ENCODE data around the gene SOX11.

SOX11 gene

DNA sequence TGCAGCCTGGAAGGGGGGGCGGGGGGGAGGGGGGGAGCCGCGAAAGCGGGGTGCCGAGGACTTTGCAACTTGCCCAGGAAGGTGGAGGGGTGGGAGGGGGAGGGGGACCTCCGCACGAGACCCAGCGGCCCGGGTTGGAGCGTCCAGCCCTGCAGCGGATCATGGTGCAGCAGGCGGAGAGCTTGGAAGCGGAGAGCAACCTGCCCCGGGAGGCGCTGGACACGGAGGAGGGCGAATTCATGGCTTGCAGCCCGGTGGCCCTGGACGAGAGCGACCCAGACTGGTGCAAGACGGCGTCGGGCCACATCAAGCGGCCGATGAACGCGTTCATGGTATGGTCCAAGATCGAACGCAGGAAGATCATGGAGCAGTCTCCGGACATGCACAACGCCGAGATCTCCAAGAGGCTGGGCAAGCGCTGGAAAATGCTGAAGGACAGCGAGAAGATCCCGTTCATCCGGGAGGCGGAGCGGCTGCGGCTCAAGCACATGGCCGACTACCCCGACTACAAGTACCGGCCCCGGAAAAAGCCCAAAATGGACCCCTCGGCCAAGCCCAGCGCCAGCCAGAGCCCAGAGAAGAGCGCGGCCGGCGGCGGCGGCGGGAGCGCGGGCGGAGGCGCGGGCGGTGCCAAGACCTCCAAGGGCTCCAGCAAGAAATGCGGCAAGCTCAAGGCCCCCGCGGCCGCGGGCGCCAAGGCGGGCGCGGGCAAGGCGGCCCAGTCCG lies 540 bp downstream of the SOX11 start:
- no peak for DNase-seq (ENCODE audit: low spot score)

DNA sequence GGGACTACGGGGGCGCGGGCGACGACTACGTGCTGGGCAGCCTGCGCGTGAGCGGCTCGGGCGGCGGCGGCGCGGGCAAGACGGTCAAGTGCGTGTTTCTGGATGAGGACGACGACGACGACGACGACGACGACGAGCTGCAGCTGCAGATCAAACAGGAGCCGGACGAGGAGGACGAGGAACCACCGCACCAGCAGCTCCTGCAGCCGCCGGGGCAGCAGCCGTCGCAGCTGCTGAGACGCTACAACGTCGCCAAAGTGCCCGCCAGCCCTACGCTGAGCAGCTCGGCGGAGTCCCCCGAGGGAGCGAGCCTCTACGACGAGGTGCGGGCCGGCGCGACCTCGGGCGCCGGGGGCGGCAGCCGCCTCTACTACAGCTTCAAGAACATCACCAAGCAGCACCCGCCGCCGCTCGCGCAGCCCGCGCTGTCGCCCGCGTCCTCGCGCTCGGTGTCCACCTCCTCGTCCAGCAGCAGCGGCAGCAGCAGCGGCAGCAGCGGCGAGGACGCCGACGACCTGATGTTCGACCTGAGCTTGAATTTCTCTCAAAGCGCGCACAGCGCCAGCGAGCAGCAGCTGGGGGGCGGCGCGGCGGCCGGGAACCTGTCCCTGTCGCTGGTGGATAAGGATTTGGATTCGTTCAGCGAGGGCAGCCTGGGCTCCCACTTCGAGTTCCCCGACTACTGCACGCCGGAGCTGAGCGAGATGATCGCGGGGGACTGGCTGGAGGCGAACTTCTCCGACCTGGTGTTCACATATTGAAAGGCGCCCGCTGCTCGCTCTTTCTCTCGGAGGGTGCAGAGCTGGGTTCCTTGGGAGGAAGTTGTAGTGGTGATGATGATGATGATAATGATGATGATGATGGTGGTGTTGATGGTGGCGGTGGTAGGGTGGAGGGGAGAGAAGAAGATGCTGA lies 1.4 kb downstream of the SOX11 start:
- no peak for DNase-seq (ENCODE audit: low spot score)

DNA sequence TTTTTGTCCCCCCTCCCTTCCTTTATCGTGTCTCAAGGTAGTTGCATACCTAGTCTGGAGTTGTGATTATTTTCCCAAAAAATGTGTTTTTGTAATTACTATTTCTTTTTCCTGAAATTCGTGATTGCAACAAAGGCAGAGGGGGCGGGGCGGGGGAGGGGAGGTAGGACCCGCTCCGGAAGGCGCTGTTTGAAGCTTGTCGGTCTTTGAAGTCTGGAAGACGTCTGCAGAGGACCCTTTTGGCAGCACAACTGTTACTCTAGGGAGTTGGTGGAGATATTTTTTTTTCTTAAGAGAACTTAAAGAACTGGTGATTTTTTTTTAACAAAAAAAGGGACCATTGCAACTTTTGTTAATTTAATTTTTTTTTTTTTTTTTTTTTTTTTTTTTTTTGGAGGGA lies 2.1 kb downstream of the SOX11 start:
- DNase-seq (ENCODE audit: low spot score), result no peak

DNA sequence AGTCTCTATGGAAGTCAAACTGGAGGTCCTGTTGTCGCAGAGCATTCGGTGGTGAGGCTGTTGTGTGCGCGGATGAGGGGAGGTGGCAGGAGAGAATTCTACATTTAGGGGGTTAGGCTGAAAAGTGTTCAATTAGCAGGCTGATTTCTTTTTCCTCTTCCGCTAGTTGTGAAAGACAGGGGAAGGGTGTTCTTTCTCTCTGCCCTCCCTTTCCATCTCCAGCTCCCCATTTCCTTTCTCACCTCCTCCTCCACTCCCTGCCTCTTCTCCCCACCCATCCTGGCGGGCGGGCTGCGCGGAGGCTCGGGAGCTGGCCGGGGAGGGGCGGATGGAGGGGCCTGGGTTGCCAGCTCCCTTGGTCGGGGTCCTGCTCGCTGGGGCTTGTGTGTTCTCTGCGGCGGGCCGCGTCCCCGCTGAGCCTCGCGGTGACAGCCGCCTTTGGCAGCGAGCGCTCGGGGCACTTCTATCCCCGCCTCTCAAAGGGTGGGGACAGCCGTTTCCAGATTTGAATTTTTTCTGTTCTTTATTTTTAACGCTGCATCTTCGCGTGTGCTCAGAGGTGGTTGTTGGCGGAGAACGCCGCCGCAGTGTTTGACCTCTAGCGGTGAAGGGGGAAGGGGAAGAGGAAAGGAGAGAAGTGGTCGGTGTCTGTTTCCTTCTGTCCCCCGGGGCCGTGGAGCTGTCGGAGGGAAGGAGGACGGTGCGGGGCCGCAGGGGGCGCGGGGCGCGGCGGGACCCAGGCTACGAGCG lies 3.6 kb downstream of the SOX11 start:
- no peak for DNase-seq (ENCODE audit: low spot score)

DNA sequence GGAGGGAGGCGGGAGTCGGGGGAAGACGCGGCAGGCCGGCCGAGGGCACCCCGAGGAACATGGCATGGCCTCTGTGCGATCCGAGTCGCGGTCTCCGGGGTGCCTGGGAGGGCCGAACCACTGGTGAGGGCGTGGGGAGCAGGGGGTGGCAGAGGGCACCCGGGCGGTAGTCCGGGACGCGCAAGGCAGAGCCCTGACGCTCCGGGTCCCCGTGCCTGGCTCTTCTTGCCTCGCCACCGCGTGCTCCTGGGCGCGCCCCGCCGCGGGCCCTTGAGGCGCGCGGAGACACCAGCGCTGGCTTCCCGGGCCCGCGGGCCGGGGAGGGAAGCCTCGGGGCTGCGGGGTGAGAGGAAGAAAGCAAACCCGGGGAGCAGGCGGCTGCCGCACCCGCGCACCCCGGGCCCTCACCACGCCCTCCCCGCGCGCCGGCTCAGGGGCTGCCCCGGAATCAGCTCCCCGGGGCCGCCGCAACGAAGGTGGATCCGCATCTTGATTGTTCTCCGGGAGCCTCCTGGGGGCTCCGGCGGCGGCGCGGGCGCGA lies 4.3 kb downstream of the SOX11 start:
- DNase-seq (ENCODE audit: low spot score), result no peak

DNA sequence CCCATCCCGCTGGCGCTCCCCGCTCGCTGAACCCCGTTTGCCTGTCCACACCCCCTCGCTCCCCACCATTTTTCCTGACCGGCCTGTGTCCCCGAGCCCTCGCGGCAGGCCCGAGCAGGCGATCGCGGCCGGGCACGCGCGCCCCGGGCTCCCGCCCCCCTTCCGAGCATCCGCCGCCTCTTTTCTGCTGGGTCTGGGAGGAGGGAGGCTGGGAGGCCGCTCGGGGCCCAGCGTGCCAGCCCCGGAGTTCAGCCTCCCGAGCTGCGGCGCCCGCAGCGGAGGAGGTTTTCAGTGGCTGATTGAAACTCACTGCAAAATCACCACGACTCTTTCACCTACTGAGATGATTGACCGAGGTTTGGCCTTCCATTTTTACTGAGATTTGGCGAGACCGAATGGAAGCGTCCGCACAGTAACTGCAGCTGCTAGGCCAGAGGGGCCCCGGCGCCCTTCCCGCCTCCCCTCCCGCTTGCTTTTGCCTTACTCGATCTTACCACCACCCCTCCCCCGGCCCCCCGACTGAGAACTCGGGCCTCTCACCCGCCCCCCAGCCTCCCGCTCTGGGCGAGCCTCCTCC lies 4.8 kb downstream of the SOX11 start:
- DNase-seq (ENCODE audit: low spot score), result no peak

DNA sequence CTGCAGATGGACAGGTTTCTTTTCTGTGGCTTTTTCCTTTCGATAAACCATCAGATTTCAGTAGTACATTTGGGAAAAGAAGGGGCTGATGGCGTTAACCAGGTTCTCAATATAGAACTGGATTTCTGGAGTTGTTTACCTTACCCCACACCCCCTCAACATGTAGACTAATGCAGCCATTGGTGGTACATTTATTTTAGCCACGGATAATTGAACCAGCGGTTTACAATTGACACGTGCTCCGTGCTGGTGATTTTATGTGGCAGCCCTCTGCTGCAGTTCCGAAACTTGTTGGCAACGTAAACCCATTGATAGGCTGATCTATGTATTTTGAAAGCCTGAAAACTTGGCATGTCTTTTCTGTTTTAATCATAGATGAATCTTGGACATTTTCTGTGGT lies 5.4 kb downstream of the SOX11 start:
- DNase-seq (ENCODE audit: low spot score), result no peak

DNA sequence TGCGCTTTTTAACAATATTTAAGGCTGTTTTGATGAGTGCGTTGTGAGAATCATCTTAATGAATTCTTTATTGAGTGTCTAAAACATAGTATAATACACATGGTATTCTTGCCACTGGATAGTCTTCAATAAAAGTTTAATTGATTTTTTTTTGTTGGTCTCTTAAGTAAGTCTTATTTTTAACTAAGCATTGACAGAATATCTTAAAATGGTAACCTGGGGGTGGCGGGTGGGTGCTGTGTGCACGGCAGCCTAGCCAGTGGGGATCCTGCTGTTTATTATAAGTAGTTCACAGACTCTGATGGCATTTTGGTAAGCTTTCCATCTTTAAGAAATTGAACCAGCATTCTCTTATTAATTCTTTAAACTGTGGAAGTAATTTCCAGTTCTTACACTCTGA lies 6.0 kb downstream of the SOX11 start:
- no peak for DNase-seq (ENCODE audit: low spot score)

DNA sequence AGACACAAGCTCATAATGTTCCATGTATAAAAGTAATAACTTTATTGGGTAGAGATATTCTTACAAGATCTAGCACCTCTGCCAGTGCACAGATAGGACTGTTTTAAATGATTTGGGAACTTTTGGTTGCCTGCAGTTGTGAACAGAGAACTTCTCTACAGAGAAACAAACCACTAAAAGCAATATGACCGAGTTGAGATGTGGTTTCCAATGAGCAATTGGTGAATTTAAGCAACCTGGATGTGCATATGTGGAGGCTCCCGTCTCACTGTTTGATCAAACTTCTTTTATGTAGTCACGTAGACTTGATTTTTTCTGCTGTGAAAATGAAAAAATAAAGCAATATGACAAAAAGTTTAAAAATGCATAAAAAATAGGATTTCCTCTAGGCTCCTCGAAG lies 7.8 kb downstream of the SOX11 start:
- no peak for DNase-seq (ENCODE audit: low spot score)

DNA sequence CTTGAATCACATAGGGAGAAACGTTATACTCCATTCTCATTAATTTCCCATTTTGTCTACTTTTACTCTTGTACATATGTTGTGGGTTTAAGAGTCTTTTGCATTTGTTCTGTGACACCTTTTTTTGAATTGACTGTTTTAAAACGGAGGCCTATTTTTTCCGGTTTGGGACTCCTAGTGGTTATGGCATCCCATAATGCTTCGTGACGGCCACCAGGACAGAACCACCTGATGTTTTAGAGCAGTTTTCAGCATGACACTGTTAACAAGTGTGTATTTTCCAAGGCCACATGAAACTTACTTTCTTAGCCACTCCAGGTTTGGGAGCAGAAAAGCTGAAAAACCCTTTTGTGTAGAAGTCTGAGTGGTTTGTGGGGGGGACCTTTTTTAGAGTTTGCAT lies 8.4 kb downstream of the SOX11 start:
- DNase-seq (ENCODE audit: low spot score), result no peak

DNA sequence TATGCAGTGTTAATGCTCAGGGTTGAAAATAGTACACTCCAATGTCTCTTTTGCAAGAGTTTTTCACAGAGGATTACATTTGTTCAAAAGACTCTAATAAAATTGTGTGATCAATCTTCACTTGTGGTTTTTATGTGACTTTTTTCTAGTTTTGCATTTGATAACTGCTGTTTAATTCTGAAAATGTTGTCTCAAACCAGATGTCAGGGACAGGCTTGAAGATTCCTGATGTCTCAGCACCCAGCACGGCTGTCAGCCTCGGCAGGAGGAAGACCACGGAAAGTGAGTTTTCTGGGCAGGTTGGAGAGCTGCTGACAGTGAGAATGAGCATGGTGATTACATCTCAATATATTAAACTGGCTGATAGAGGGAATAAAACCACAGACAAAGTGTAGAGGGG lies 9.1 kb downstream of the SOX11 start:
- DNase-seq (ENCODE audit: low spot score), result no peak

DNA sequence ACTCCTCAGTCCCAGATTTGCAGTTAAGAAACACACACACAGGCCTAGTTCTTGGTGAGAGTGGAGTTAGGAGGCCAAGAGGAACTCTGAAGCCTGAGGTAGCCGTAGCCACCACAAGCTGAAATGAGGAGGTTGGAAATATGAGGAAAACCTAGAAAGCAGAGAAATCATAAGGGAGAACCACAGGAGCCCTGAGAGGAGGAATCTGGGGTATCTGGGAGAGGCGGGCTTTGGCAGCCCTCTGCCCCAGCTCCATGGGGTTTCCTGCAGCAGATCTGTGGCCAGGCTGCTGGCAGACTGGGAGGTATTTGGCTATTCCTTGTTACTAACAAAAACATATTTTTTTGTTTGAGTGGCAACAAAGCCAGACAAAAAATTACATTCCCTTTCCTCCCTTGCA lies 11.0 kb downstream of the SOX11 start:
- no peak for DNase-seq (ENCODE audit: low spot score)

DNA sequence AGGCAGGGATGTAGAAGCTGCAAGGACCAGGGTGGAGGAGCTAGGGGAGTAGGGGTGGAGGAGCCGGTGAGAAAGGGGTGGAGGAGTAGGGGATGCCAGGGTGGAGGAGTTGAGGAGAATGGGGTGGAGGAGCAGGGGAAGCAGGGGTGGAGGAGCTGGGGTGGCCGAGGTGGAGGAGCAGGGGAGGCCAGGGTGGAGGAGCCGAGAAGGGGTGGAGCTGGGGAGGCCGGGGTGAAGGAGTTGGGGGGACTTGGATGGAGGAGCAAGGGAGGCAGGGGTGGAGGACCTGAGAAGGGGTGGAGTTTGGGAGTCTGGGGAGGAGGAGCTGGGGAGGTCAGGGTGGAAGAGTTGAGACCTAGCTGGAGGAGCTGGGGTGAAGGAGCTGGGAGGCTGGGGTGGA lies 13.3 kb downstream of the SOX11 start:
- DNase-seq (ENCODE audit: low spot score), result no peak

DNA sequence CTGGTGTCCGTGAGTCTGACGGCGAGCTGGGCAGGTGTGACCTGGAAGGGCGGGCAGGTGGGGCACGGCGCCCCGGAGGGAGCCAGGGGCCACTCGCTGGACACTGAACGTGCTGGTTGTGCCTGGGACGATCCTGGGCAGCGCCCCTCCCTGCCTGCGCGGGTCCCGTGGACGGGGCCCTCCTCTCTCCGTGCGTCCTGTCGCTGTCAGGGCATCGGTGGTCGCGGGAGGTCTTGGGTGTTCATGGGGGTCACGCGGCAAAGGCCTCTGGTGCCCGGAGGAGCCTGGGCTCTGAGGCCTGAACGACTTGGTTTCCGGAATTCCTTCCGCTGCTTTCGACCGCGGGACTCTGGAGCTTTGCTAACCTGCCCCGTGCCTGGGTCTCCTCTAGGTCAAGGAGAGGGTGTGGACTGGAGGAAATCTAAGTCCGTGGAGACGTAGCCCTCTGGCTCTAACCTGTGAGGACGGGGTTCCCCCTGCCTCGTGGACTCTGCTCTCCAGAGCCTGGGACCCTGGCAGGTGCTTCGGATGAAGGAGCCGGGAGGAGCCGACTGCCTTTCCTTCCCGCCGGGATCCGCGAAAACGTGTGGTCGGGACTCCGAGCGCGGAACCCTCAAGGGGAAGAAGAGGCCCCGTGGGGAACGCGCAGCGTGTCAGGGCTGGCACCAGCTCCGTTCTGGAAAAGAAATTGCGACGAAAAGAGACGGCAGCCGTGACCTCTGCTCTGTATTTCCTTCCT lies 14.7 kb downstream of the SOX11 start:
- no peak for DNase-seq (ENCODE audit: low spot score)

DNA sequence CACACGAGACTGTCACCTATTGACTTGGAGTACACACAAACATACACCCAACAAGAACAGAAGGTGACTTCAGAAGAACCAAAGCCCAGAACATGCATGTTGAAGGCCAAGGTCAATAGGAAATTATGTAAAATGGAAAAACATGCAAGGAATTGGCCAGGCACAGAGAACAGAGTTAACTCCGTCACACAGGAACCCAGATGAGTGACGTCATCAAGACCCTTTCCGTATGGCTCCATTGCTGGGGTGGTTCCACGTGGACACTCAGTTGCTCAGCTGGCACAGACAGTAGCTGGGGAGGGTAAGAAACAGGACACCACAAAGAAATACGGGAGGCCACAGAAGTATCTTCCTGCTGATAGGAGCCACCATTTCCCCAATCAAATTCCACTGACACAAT lies 18.4 kb downstream of the SOX11 start:
- no peak for DNase-seq (ENCODE audit: low spot score)

DNA sequence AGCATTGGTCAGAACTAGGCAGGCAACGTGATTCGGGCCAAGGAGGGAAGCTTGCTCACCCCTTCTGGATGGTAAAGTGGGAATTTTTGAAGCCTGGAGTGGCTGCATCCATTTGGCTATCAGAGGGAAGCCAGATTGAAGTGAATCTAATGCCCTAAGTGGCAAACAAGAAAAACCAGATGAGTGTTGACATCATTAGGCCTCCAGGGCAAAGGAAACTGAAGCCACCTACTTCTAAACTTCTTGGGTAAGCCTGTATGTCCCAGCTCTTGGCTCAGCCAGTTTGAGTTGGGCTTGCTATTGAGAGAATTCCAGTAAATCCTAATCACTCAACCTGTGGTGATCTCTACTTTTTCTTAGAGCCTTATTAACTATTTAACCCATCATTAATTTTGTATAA lies 20.9 kb downstream of the SOX11 start:
- no peak for DNase-seq (ENCODE audit: low spot score)

DNA sequence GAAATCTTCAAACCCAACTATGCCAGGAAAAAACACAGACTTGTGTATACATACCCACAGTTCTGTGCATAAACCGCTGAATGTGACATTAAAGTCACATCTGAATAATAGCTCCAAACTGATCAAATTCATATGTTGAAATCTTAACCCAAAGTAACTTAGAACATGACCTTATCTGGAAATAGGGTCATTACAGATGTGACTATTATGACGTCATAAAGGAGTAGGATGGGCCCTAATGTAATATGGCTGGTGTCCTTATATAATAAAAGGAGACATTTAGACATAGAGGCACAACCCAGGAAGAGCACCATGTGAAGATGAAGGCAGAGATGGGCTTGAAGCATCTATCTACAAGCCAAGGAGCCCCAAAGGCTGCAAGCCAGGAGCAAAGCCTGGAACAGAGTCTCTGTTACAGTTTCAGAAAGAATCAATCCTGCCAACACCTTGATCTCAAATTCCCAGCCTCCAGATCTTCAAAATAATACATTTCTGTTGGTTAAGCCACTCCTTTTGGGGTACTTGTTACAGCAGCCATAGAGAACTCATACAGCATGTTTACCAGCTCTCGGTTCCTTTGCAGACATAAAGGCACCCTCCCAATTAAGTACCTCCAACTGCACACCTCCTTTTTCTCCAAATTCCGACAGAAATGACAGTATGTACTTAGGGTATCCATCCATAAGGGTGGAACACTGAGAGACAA lies 27.6 kb downstream of the SOX11 start:
- DNase-seq (ENCODE audit: low spot score), result no peak

DNA sequence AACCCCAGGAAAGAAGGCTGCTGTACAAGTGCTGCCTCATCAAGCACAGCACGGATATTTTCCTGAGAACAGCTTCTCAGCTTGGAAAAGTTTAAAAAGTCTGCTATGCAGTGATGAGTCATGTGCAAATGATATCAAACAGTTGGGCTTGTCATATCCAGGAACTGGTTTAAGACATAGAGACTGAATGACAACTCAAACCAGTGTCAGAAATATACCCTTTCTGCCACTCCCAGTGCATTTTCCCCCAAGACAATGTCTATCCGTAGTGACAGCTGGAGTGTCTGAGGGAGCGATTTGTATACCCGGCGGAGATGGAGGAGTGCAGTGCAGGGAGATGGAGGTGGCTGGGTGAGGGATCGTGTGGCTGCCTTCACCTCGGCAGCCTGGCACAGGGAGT lies 28.2 kb downstream of the SOX11 start:
- no peak for DNase-seq (ENCODE audit: low spot score)

DNA sequence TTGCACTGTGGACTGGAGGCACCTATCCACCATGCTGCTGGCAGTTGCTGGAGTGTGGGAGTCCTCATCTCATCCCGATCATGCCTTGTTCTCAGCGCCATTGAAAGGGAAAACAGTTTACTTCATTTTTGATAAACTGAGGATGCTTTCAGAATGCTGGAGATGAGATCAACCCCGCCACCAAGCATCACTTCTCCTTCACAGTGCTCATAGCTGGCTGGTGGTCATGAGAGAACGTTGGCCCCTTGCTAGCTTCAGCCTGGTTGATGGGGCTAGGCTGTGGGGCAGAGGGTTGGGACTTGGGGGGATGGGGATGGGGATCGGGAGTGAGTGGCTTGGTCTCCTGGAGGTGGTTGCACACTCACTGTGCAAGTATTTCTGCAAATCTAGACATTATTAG lies 30.1 kb downstream of the SOX11 start:
- no peak for DNase-seq (ENCODE audit: low spot score)

DNA sequence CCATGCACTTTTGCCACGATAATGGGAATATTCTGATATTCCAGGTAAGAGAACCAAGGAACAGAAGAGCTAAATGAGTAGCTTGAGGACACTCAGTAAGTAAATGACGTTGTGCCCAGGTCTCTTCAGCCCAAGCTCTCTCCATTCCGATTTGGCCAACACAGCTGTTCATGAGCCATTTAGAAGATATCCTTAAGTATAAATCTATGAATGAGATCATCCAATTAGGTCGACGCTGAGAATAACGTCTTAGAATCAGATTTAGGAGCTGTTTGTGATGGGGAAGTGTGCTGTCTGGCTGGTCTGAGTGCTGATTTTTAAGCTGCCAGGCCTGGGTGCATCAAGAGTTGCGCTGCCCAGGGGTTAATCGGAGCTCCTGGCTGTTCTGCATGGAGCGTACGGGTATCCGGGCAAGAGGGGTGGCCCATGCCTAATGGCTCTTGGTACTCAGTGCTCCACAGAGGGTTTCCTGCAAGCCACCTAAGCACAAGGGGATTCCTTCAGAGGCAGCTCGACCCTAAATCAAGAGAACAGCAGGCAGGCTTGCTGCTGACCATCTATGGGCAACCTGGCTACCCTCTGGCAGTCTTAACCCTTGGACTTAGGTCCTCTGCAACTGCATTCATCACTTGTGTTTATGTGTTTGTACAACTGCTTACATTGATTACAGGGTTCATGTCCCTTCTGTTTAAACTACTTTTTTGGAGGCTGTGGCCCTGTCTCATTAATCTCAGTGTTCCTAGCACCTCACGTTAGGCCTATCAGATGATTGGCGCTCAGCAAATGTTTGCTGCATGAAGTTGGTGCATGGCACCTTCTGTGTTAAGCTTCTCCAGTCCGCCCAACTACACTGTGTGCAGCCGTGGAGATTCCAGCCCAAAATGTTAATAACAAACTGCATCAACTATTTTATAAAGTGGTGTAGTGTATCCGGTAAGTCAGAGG lies 31.9 kb downstream of the SOX11 start:
- DNase-seq (ENCODE audit: low spot score), result no peak

Measured in cerebellar cortex (tissue), 1 donor.